HG03520 (cell line): Measurements from ENCODE around the gene TMED1.

Experiments used
- ATAC-seq: cut with Tn5 transposase; IDR thresholded peaks from one replicate; pipeline ENCODE4 v1.9.1; 2021; ENCODE audit warnings: mild to moderate bottlenecking, moderate library complexity; ENCODE audit not compliant: unreplicated experiment

Gene TMED1

DNA sequence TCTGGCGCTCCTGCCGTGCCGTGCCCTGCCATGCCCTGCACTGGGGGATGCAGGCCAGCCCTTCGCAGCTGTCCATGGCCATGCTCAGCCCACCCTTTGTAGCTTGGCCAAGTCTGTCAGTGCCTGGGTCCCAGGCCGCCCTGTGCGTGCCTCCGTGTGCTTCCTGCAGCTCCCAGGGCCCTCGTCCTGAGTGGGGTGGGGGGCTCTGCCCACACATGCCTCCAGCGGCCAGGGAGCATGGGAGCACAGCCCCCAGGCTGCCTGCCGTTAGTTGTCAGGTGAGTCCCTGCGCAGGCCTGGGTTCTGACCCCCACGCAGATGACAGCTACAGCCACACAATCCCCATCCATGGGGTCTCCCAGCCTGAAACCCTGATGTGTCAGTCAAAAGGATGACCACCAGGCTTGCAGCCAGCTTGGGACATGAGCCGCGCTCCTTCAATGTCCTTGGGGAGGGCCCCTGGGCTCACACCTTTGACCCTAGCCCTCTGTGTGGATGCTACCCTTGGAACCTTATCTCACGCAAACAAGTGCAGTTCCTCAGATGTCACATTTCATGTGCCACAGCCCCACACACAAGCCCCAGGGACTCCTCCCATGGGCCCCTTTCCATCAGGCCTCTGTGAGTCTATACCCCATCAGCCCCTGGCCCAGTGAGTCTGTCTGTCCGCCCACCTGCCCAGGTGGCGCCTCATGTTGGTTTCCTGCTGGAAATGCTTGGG lies 24.5 kb downstream of the TMED1 start:
- ATAC-seq, result no peak

DNA sequence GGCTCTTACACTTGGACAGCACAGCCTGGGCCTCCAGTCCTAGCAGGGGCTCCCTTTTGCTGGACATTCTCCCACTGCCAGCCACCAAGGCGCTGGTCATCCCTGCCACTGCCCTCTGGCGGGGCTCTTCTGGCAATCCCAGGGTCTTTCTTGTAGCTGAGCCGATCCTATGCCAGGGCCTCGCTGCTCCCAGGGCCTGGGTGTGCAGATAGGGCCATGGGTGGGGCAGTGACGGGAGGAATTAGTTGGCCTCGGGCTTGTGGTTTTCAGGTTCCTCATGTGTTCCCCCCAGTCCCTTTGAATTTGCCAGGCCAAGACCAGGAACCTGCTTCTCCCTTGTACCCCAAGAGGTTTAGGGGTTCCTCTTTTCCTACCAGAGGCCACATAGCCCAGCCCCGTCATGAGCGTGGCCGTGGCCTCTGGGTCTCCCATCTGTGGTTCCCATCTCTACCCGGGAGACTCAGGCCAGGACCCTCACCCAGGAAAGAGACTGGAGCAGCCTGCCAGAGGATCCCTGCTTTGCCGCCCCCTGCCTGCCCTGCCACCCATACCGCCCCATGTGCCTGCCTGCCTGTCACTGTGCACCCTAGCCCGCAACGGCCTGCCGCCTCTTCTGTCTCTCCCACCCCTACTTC lies 26.2 kb downstream of the TMED1 start:
- no peak for ATAC-seq

DNA sequence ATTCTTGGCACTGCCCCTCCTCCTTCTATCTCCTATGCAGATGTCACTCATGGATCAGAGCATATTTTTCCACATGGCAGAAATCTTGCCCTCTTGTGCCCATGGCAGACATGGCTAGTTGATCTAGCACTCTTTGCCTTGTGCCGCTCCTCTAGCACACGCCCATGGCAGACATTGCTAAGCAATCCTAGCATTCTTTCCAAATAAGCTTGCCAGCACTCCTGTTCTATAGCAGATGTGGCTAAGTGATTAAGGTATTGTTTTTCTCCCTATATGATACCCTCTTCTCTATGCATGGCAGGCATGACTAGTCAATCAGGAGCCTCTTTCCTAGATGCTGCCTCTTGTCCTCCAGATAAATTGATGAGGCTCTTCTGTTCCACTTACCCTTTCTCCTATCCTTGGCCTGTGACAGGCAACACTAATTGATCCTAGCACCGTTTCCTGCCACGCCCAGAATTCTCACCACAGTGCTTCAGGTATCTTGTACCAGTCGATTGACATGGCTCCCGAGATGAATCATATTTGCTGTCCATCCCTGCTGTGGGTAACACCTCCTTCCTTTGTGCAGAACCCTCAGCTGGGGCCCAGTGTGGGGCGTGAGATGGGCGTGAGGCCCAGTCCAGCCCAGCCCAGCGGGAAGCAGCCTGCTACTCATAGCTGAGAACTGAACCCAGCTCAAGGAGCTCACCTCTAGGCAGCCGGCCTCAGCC lies 26.9 kb downstream of the TMED1 start:
- no peak for ATAC-seq

DNA sequence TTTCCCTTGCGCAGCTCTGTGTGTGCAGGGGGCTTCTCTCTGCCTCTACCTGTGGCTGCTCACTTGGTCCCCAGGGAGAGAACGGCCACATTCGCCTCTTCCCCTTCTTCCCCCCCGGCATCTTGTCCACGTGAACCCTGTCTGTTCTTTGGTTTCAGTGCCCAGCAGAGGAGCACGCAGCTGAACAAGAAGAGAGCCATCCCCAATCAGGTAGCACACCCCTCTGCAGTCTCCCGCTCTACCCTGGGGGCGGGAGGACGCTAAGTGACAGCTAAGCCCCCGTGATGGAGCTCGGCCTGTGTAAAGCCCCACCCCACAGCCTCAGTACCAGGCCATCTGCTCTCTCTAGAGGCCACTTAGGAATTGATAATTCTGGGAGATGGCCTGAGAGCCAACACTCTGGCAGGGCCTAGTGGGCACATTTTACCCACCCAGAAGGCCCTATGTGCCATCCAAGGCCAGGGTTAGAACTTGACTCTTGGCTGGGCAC lies 30.2 kb downstream of the TMED1 start:
- ATAC-seq, result no peak

DNA sequence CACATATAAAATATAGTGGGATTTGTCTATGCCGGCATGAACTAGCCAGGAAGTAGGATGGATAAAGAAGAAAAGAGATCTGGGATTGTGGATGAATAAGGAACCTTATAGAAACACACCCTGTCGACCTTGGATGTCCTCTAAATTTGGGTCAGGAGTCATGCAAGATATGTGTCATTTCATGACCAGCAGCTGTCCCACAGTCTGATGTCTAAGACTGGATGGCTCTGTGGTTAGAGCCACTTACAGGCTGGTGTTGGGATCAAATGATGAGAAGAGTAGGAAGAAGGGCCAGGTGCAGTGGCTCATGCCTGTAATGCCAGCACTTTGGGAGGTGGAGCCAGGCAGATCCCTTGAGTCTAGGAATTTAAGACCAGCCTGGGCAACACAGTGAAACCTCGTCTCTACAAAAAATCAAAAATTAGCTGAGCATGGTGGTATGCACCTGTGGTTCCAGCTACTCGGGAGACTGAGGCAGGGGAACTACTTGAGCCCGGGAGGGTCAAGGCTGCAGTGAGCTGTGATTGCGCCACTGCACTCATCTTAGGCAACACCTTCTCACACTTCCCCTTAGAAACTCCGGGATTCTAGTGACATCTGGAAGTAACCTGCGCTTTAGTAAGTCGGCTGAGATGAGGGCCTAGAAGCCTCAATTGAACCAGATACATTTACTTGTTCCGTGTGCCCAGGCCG lies 30.8 kb downstream of the TMED1 start:
- ATAC-seq, result no peak

DNA sequence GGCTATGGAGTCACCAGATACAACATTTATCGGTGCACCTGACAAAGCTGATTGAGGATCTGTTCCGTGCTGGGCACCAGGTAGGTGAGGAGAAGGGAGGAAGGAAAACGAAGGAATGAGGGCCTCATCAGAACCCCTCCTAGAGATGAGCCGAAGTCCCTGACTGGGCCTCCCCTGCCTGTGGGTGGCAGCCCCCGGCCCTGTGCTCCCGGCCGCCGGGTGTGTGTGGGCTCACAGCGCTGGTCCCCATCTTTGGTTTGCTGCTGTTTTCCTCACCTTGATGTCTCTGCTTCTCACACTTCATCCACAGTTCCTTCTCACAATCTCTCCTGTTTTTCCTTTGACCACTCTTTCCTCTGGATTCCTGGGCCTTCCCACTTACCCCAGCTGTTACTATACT lies 32.8 kb downstream of the TMED1 start:
- no peak for ATAC-seq

DNA sequence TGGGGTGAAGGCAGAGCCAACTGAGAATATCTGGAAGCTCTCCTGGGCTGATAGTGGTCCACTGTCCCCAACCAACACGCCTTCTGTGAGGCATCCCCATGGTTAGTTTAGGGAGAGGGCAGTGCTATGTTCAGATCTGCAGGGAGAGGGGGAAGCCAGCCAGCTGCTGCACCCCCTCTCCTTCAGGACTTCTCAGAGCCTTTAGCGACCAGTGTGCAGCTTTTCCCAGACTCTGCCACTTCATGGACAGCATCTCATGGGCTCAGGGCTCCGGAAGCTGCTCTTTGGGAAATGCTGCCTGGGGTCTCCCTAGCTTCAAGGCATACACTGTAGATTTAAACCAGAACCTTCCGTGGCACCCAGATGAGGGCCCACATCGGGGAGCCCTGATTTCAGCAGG lies 33.5 kb downstream of the TMED1 start:
- ATAC-seq, result no peak

DNA sequence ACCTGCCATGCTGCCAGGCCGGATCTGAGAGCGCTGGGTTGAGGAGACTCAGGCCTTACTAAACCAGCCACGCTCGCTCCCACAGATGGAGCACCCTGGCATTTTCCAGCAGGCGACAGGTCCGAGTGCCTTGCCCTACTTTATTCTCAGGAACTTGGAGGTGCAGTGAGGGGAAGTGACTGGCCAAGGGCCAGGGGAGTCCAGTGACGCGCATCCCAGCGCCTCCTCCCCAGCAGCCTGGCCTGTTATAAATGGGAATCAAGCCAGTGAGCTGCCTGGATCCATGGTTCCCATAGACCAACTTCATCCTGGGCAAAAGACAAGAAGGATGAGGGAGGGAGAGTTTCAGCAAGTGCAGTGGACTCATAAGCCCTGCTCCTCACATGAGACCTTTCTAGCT lies 35.5 kb downstream of the TMED1 start:
- ATAC-seq, result no peak

DNA sequence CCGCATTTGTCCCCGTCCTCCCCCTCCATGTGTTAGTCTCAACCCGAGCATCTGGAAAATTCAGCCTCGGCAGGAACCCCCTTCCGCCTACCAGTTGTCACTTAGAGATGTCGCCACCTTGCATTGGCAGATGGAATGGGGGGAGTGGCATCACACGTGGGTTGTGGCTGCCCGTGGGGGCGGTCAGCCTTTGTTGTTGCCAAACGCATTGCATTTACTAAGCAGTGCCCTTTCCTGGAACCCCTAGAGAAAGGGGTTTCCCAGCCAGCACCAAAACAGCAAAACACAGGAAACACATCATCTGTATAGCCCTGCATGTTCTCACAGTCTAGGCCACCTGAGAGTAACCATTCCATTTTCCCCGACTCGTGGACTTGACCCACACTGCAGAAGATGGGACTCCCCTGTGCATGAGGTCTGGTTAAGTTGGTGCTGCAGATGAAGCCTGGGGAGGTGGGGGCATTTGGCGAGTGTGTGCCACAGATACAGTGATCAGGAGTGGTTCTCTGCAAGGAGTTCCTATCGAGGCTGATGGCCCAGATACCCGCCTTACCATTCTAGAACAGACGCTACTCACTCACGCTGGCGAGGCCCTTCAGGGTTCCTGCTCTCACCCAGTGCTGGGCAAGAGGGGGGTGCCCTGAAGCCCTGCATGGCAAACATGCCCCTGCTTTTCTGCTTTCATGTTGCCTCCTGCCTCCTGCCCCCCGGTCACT lies 38.3 kb downstream of the TMED1 start:
- ATAC-seq, result no peak

DNA sequence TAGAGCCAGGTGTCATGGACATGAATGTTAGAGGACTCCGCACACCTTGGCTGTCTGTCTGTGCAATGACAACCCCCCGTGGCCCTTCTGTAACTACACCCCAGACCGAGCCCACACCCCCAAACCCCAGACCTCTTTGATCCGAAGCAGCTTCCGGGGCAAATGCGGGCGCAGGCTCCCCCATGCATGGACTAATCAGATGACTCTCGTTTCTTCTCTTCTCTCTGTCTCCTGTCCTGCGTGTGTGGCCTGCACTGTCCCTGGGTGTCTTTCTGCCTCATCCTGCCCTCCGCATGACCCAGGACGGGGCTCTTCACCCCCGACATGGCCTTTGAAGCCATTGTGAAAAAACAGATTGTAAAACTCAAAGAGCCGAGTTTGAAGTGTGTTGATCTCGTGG lies 38.9 kb downstream of the TMED1 start:
- ATAC-seq, result no peak

DNA sequence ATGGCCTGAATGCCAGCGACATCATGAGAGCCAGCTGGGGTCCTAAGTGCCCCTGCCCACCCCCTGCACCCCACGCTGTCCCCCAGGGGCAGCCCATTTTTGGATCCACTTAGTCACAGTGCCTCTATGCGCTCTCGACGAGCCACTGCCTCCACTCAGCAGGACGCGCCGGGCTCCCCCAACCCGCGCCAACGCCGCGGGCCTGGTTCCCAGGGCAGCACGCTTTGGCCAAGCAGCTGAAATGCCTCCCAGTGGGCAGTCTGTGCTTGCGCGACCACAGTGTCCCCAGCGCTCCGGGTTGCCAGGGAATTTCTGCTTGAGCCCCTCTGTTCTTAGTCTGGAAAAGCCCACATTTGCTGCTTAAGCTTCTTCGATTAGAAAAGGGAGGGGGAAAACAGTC lies 39.4 kb downstream of the TMED1 start:
- ATAC-seq, result no peak

DNA sequence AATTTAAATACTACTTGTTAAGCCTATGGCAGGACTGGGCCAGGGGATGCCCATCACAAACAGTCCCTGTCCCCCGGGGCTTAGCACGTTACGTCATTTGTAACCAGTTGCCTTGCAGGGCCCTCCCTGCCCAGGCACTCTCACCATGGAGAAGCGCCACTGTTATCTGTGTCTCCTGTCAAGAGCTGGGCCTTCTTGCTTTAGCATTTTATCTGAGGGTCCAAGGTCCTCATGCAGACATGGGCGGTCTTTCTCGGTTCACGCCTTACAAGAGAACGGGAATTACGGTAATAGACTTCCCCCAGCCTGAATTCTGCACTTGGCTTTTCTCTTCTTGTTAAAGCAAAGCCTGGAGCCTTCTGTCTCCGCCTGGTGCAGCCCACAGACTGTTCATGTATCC lies 46.1 kb downstream of the TMED1 start:
- no peak for ATAC-seq

DNA sequence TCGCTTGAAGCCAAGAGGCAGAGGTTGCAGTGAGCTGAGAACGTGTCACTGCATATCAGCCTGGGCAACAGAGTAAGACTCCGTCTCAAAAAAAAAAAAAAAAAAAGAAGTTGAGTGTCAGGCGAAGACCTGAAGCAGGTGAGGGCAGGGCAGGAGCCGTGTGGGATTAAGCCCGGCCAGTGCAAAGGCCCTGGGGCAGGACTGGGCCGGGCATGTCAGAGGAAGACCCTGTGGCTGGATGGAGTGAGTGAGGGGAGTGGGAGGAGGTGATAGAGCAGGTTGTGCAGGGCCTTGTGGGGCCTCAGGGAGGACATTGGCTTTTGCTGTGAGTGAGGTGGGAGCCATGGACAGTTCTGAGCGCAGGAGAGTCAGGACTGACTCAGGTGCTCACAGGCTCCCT lies 47.9 kb downstream of the TMED1 start:
- no peak for ATAC-seq

DNA sequence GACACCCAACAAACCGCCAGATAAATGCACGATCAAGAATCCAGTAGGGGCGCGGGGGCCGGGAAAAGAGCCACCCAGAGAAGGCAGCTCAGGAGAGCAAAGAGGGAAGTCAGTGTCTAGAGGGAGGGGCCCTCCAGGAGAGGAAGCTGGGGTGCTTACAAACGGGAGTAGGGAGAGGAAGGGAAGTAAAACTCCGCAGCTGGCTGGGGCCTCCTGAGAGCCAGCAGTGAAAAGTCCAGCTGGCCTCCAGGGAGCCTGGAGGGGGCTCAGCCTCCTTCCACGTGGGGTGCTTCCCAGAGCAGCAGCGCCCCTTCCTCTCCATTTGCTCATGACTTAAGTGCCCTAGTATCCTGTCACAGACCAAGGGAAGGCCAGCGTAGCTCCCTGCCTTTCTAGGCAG lies 51.8 kb downstream of the TMED1 start:
- ATAC-seq, result no peak

DNA sequence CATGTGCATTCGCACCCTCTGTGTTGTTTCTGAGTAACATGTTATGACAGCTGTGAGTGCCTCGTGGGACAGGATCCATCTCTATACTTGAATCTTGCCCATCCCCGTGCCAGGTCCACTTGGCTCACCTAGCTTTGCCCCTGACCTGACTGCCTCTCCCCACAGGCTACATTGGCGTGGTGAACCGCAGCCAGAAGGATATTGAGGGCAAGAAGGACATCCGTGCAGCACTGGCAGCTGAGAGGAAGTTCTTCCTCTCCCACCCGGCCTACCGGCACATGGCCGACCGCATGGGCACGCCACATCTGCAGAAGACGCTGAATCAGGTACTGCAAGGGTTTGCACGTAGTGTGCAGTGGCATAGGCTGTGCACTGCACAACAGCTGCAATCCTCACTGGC lies 53.2 kb downstream of the TMED1 start:
- no peak for ATAC-seq
